Mesendoderm (in vitro differentiated cells): ENCODE results near the gene RNU6-9.
A peak's percentile ranks its signal among the peaks of the same experiment; 100 is the strongest.

Experiments used
- DNase-seq: peaks from one replicate; pipeline ENCODE4 v3.0.0; 2013
- H2AK5ac ChIP-seq: 2 replicates; pipeline ENCODE4 v1.6.1; 2013; ENCODE audit warnings: low read length, inconsistent platforms
- H2BK120ac ChIP-seq: 2 replicates; pipeline ENCODE4 v1.6.1; 2013; ENCODE audit warnings: low read depth, mild to moderate bottlenecking, low read length, moderate library complexity, mixed read lengths
- H2BK15ac ChIP-seq: replicated peaks from 2 replicates; pipeline ENCODE4 v1.6.1; 2013; ENCODE audit warnings: low read depth, mild to moderate bottlenecking, moderate library complexity
- H2BK5ac ChIP-seq: 2 replicates; pipeline ENCODE4 v1.6.1; 2013; ENCODE audit warnings: low read length, inconsistent platforms
- H3K18ac ChIP-seq: 2 replicates; pipeline ENCODE4 v1.6.1; 2013; ENCODE audit warnings: mild to moderate bottlenecking, low read length, mixed read lengths
- H3K23ac ChIP-seq: one replicate; pipeline ENCODE4 v1.6.1; 2013; ENCODE audit warnings: low read length
- H3K27ac ChIP-seq: 2 replicates; pipeline ENCODE4 v1.5.1; 2013; ENCODE audit warnings: low read depth, mild to moderate bottlenecking, inconsistent platforms, low read length, moderate library complexity
- H3K27me3 ChIP-seq: 2 replicates; pipeline ENCODE4 v1.6.1; 2013; ENCODE audit warnings: low read length, control low read depth, mild to moderate bottlenecking, inconsistent platforms; ENCODE audit not compliant: insufficient read depth, poor library complexity
- H3K36me3 ChIP-seq: 2 replicates; pipeline ENCODE4 v1.6.1; 2013; ENCODE audit warnings: low read length, inconsistent platforms; ENCODE audit not compliant: control insufficient read depth, insufficient read depth
- H3K4ac ChIP-seq: one replicate; pipeline ENCODE4 v1.6.1; 2013; ENCODE audit warnings: low read depth, mild to moderate bottlenecking, low read length, moderate library complexity
- H3K4me1 ChIP-seq: 2 replicates; pipeline ENCODE4 v1.6.1; 2013; ENCODE audit warnings: low read depth, low read length, inconsistent platforms; ENCODE audit not compliant: control insufficient read depth
- H3K4me2 ChIP-seq: 2 replicates; pipeline ENCODE4 v1.6.1; 2013; ENCODE audit warnings: low read length
- H3K4me3 ChIP-seq: 2 replicates; pipeline ENCODE4 v1.5.1; 2013; ENCODE audit warnings: mild to moderate bottlenecking, low read length
- H3K56ac ChIP-seq: one replicate; pipeline ENCODE4 v1.6.1; 2013; ENCODE audit warnings: low read length
- H3K79me1 ChIP-seq: 2 replicates; pipeline ENCODE4 v1.6.1; 2013; ENCODE audit warnings: low read length, inconsistent platforms
- H3K79me2 ChIP-seq: 2 replicates; pipeline ENCODE4 v1.6.1; 2013; ENCODE audit warnings: mild to moderate bottlenecking, low read length; ENCODE audit not compliant: control insufficient read depth, insufficient read depth
- H3K9ac ChIP-seq: 2 replicates; pipeline ENCODE4 v1.6.1; 2013; ENCODE audit warnings: low read length, inconsistent platforms
- H4K5ac ChIP-seq: one replicate; pipeline ENCODE4 v1.6.1; 2013; ENCODE audit warnings: low read length
- H4K8ac ChIP-seq: one replicate; pipeline ENCODE4 v1.6.1; 2013; ENCODE audit warnings: low read depth, mild to moderate bottlenecking, control low read depth, low read length, moderate library complexity
- WGBS: extraction: QIAGEN DNeasy Blood & Tissue Kit; methylation state at CpG from one replicate; pipeline ENCODE4 v1.1.7; 2013; ENCODE audit warnings: low lambda C conversion rate, missing lambda C conversion rate; ENCODE audit not compliant: insufficient coverage; ENCODE audit errors: extremely low coverage; 5-methylcytosine and 5-hydroxymethylcytosine counted together

The RNU6-9 gene

DNA sequence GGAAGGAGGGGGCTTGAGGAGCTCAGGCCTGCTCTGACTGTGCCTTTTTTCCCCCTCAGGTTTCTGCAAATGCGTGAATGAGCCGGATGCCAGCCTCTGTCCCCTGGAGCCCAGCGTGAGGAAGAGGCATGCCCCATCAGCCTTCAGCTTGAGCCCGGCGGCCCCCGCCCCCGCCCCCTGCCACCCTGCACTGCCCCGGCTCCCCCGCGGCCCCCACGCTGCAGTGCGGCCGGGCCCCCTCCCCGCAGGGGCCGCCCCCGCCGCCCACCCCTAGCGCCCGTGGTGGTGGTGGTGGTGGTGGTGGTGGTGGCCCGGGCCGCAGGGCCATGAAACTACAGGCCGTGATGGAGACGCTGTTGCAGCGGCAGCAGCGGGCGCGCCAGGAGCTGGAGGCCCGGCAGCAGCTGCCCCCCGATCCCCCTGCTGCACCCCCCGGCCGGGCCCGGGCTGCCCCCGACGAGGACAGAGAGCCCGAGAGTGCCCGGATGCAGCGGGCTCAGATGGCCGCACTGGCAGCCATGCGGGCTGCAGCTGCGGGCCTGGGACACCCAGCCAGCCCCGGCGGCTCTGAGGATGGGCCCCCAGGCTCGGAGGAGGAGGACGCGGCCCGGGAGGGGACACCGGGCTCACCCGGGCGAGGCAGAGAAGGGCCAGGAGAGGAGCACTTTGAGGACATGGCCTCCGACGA lies 36.1 kb downstream of the RNU6-9 start:
- no peak overlapping the region for H4K5ac ChIP-seq
- H3K36me3 ChIP-seq, result peaks cover 2% of the 10 kb centered on the region
- H4K8ac ChIP-seq, result no peak overlapping the region
- H3K4me1 ChIP-seq, result no peaks in the 10 kb centered on the region
- no peak for DNase-seq
- H2BK15ac ChIP-seq, result no peak overlapping the region
- no peak overlapping the region for H2AK5ac ChIP-seq
- whole genome bisulfite sequencing, result no CpG with 5 or more reads among the region's 51 CpGs
- no peak overlapping the region for H3K23ac ChIP-seq
- no peak overlapping the region for H3K56ac ChIP-seq
- no peak overlapping the region for H3K4ac ChIP-seq
- H3K4me3 ChIP-seq, result no peak overlapping the region
- H2BK120ac ChIP-seq, result no peak overlapping the region
- no peak overlapping the region for H3K9ac ChIP-seq
- peaks cover 6% of the 10 kb centered on the region for H3K79me1 ChIP-seq
- no peak overlapping the region for H3K4me2 ChIP-seq
- no peak overlapping the region for H3K27ac ChIP-seq
- no peak overlapping the region for H3K18ac ChIP-seq
- H2BK5ac ChIP-seq, result no peak overlapping the region
- H3K27me3 ChIP-seq, result no peaks in the 10 kb centered on the region
- H3K79me2 ChIP-seq, result peaks cover 51% of the 10 kb centered on the region

- WGBS, result no CpG with 5 or more reads among the region's 6 CpGs
- Histone ChIP-seq H2BK120ac (no peak overlapping the region), H2AK5ac (no peak overlapping the region), H2BK15ac (no peak overlapping the region), H3K4me1 (no peaks in the 10 kb centered on the region), H4K5ac (no peak overlapping the region), H3K23ac (no peak overlapping the region), H3K36me3 (peaks cover 2% of the 10 kb centered on the region), H3K79me1 (peaks cover 6% of the 10 kb centered on the region), H3K56ac (no peak overlapping the region), H3K4me3 (no peak overlapping the region), H3K27me3 (no peaks in the 10 kb centered on the region), H4K8ac (no peak overlapping the region), H3K27ac (no peak overlapping the region), H3K18ac (no peak overlapping the region), H3K9ac (no peak overlapping the region), H3K4ac (no peak overlapping the region), H3K79me2 (peaks cover 55% of the 10 kb centered on the region), H3K4me2 (no peak overlapping the region), H2BK5ac (no peak overlapping the region)
- DNase-seq, result no peak
Measured at GRCh38 chr19:929891-930258, 36.6 kb downstream of the RNU6-9 start.

DNA sequence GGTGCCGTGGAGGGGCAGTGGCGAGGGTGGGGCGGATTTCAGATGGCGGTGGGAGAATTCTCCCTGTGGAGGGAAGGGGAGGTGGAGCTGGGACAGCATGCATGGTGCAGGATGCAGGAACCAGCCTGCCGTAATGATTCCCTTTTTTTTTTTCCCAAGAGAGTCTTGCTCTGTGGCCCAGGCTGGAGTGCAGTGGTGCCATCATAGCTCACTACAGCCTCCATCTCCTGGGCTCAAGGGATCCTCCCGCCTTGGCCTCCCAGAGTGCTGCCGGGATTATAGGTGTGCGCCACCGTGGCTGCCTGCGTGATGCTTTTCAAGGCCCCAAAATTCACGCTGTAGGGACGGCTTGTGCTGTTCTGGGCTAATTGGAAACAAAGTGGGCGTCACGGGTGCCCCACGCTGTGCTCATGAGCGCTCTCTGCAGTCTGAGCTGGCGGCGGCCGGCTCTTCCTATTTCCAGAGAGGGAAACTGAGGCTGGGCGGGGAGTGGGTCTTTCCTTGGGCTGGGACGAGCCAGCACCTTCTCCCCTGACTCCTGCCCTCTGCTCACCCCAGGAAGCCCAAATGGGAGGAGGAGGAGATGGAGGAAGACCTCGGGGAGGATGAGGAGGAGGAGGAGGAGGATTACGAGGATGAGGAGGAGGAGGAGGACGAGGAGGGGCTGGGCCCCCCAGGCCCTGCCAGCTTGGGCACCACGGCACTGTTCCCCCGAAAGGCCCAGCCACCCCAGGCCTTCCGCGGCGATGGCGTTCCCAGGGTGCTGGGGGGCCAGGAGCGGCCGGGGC lies 38.8 kb downstream of the RNU6-9 start:
- Histone ChIP-seq H2BK5ac (no peak overlapping the region), H3K23ac (no peak overlapping the region), H2AK5ac (no peak overlapping the region), H3K36me3 (peaks cover 4% of the 10 kb centered on the region), H3K79me2 (peaks cover 63% of the 10 kb centered on the region), H4K8ac (no peak overlapping the region), H3K4me1 (no peaks in the 10 kb centered on the region), H3K9ac (no peak overlapping the region), H3K27me3 (no peaks in the 10 kb centered on the region), H3K18ac (no peak overlapping the region), H3K79me1 (peaks cover 6% of the 10 kb centered on the region), H3K56ac (no peak overlapping the region), H2BK120ac (no peak overlapping the region), H4K5ac (no peak overlapping the region), H3K4ac (no peak overlapping the region), H3K4me2 (no peak overlapping the region), H3K4me3 (no peak overlapping the region), H2BK15ac (no peak overlapping the region), H3K27ac (peak overlapping the region; percentile 65)
- no CpG with 5 or more reads among the region's 32 CpGs for WGBS
- DNase-seq, result no peak

- Histone ChIP-seq H3K4me1 (no peaks in the 10 kb centered on the region), H3K56ac (peak overlapping the region; percentile 60), H3K23ac (no peak overlapping the region), H3K18ac (peak overlapping the region; percentile 45), H3K79me1 (peaks cover 9% of the 10 kb centered on the region), H2BK5ac (no peak overlapping the region), H2AK5ac (no peak overlapping the region), H2BK15ac (no peak overlapping the region), H3K79me2 (peaks cover 62% of the 10 kb centered on the region), H3K4me3 (no peak overlapping the region), H4K5ac (no peak overlapping the region), H3K4ac (peak overlapping the region; percentile 2), H3K27me3 (no peaks in the 10 kb centered on the region), H3K36me3 (peaks cover 7% of the 10 kb centered on the region), H3K9ac (no peak overlapping the region), H3K4me2 (no peak overlapping the region), H3K27ac (peak overlapping the region; percentile 67), H4K8ac (no peak overlapping the region), H2BK120ac (no peak overlapping the region)
- no peak for DNase-seq
- no CpG with 5 or more reads among the region's 54 CpGs for WGBS
Measured at GRCh38 chr19:932648-933552, 39.6 kb downstream of the RNU6-9 start.

- H3K18ac ChIP-seq, result peak overlapping the region; percentile 45
- WGBS, result no CpG with 5 or more reads among the region's 14 CpGs
Measured at GRCh38 chr19:933553-933882, 40.2 kb downstream of the RNU6-9 start.

More at GRCh38 chr19:933553-933882, 40.2 kb downstream of the RNU6-9 start:
- Histone ChIP-seq H4K8ac (no peak overlapping the region), H3K27me3 (no peaks in the 10 kb centered on the region), H2BK15ac (no peak overlapping the region), H2BK120ac (no peak overlapping the region), H3K4me3 (no peak overlapping the region), H3K36me3 (peaks cover 8% of the 10 kb centered on the region), H3K79me2 (peaks cover 63% of the 10 kb centered on the region), H4K5ac (no peak overlapping the region), H3K27ac (peak overlapping the region; percentile 67), H2BK5ac (no peak overlapping the region), H3K56ac (no peak overlapping the region), H3K79me1 (peaks cover 6% of the 10 kb centered on the region), H3K23ac (no peak overlapping the region), H3K4me1 (no peaks in the 10 kb centered on the region), H3K4me2 (no peak overlapping the region), H3K9ac (no peak overlapping the region), H3K4ac (peak overlapping the region; percentile 2), H2AK5ac (no peak overlapping the region)
- DNase-seq, result no peak
